Endothelial cell of umbilical vein (primary cell): ENCODE measurements around the gene HYOU1. TPM values are rescaled to one million over a fixed set of nuclear protein-coding genes. Genes with fewer than 3 reads are reported as not detected.

Source experiments
- BruUV-seq: library from RNA; stranded (reverse); fragments of 400-500 nt; replicated peaks from 2 replicates; lab custom pipeline; 2021; lab: Mats Ljungman, UMichigan
- CTCF ChIA-PET: fragments of 300-600, 350-600 bp; sonication (Branson Sonifier 250); formaldehyde crosslinking; loops from one replicate; lab custom pipeline; 2021; ENCODE audit warnings: antibody characterized with exemption, inconsistent platforms; lab: Charles Lee
- POLR2A ChIA-PET: fragments of 300-600, 350-600 bp; sonication (Branson Sonifier 250); formaldehyde crosslinking; loops from one replicate; lab custom pipeline; 2021; ENCODE audit warnings: antibody characterized with exemption, inconsistent platforms; lab: Charles Lee
- DNase-seq: peaks from one replicate; pipeline ENCODE4 v3.0.0-alpha.2; 2011; ENCODE audit warnings: low read depth, low spot score
- FAIRE-seq: peaks from 2 replicates; lab custom pipeline; 2011; peaks lifted over from hg19 to GRCh38; lab: Jason Lieb, UNC
- H2AFZ ChIP-seq: 2 replicates; pipeline ENCODE4 v1.6.0; 2012; ENCODE audit warnings: low read depth, low read length, control low read depth, inconsistent platforms
- H3K27ac ChIP-seq: 2 replicates; pipeline ENCODE4 v1.5.1; 2011; ENCODE audit warnings: low read depth, mild to moderate bottlenecking, control low read depth, low read length, moderate library complexity; ENCODE audit not compliant: insufficient read depth
- H3K27me3 ChIP-seq, 2 experiments: 2 replicates each; pipeline versions ENCODE4 v1.6.0 to v1.6.1; 2011; ENCODE audit warnings: low read length in 2 of 2, mixed read lengths in 1 of 2; ENCODE audit not compliant: control insufficient read depth in 2 of 2, insufficient read depth in 2 of 2
- H3K36me3 ChIP-seq, 2 experiments: 2 replicates in 1 of 2; 3 replicates in 1 of 2; pipeline ENCODE4 v1.5.1; 2011; ENCODE audit warnings: low read length in 2 of 2, mild to moderate bottlenecking in 1 of 2, moderate library complexity in 1 of 2; ENCODE audit not compliant: control insufficient read depth in 2 of 2, insufficient read depth in 2 of 2; ENCODE audit errors: extremely low read depth in 1 of 2
- H3K4me1 ChIP-seq: 3 replicates; pipeline ENCODE4 v1.5.1; 2011; ENCODE audit warnings: mild to moderate bottlenecking, low read length; ENCODE audit not compliant: control insufficient read depth, insufficient read depth; ENCODE audit errors: extremely low read depth
- H3K4me2 ChIP-seq: 2 replicates; pipeline ENCODE4 v1.6.1; 2011; ENCODE audit warnings: low read length, control low read depth, mixed read lengths; ENCODE audit not compliant: insufficient read depth
- H3K4me3 ChIP-seq, 3 experiments: fragments of 200-600 bp in 1 of 3; sonication (generic), shearing (Covaris generic) in 1 of 3; replicated peaks in 1 of 3; 2 replicates each; pipeline ENCODE4 v1.5.1; 2011 to 2016; ENCODE audit warnings: control low read depth in 3 of 3, low read length in 3 of 3, mild to moderate bottlenecking in 2 of 3, inconsistent platforms in 1 of 3, low read depth in 1 of 3, moderate library complexity in 1 of 3; ENCODE audit not compliant: insufficient read depth in 1 of 3
- H3K79me2 ChIP-seq: 2 replicates; pipeline ENCODE4 v1.6.0; 2012; ENCODE audit warnings: low read length, inconsistent platforms; ENCODE audit not compliant: control insufficient read depth, insufficient read depth
- H3K9ac ChIP-seq: replicated peaks from 2 replicates; pipeline ENCODE3; 2011; ENCODE audit warnings: low read length, control low read depth; ENCODE audit not compliant: insufficient read depth; ENCODE audit errors: extremely low read depth
- H3K9me1 ChIP-seq: replicated peaks from 3 replicates; pipeline ENCODE4 v1.6.0; 2011; ENCODE audit warnings: mild to moderate bottlenecking, low read length; ENCODE audit not compliant: control insufficient read depth, insufficient read depth; ENCODE audit errors: extremely low read depth
- H3K9me3 ChIP-seq: replicated peaks from 2 replicates; pipeline ENCODE4 v1.5.1; 2012; ENCODE audit warnings: low read length, inconsistent platforms; ENCODE audit not compliant: control insufficient read depth, insufficient read depth
- H4K20me1 ChIP-seq: replicated peaks from 2 replicates; pipeline ENCODE3; 2011; ENCODE audit warnings: mild to moderate bottlenecking, low read length; ENCODE audit not compliant: control insufficient read depth, insufficient read depth; ENCODE audit errors: extremely low read depth
- CTCF ChIP-seq, 2 donors: IDR thresholded peaks; 1 replicate in 1 of 2; 2 replicates in 1 of 2; pipeline ENCODE4 v1.5.1; 2011; ENCODE audit warnings: low read length in 2 of 2, mild to moderate bottlenecking in 2 of 2, moderate library complexity in 2 of 2, control low read depth in 1 of 2, inconsistent platforms in 1 of 2, low read depth in 1 of 2; ENCODE audit not compliant: insufficient read depth in 1 of 2; ENCODE audit errors: extremely low read depth in 1 of 2
- EZH2 ChIP-seq: IDR thresholded peaks from 2 replicates; pipeline ENCODE4 v1.6.1; 2012; ENCODE audit warnings: borderline replicate concordance, low read depth, mild to moderate bottlenecking, moderate library complexity, low read length, inconsistent platforms; ENCODE audit not compliant: severe bottlenecking
- FOS ChIP-seq: IDR thresholded peaks from 2 replicates; pipeline ENCODE4 v1.6.1; 2011; ENCODE audit warnings: mild to moderate bottlenecking, low read length, moderate library complexity, borderline replicate concordance; ENCODE audit not compliant: insufficient read depth
- GATA2 ChIP-seq: IDR thresholded peaks from 2 replicates; pipeline ENCODE4 v1.7.0; 2011; ENCODE audit warnings: low read depth, mild to moderate bottlenecking, moderate library complexity, mixed read lengths, low read length; ENCODE audit not compliant: insufficient read length, insufficient read depth
- JUN ChIP-seq: IDR thresholded peaks from 2 replicates; pipeline ENCODE4 v1.6.1; 2011; ENCODE audit warnings: borderline replicate concordance, low read depth; ENCODE audit not compliant: insufficient read length, insufficient read depth
- MYC ChIP-seq: IDR thresholded peaks from one replicate; pipeline ENCODE4 v1.6.1; 2011; ENCODE audit warnings: mild to moderate bottlenecking, low read depth, low read length
- POLR2A ChIP-seq: IDR thresholded peaks from 2 replicates; pipeline ENCODE4 v1.6.1; 2012; ENCODE audit warnings: low read depth, mild to moderate bottlenecking, control low read depth, low read length
- POLR2AphosphoS5 ChIP-seq: IDR thresholded peaks from 2 replicates; pipeline ENCODE4 v1.6.1; 2012; ENCODE audit warnings: low read depth, mild to moderate bottlenecking, control low read depth, low read length, moderate library complexity; ENCODE audit not compliant: insufficient read depth
- dilution Hi-C: fragments of 300-500 bp; cut with MboI; formaldehyde crosslinking; loops from one replicate; pipeline ENCODE4 v1.15.0; 2019; ENCODE audit warnings: low sequenced_read_pairs; ENCODE audit not compliant: extremely low pct_ligation_motif_present
- intact Hi-C: fragments of 100-400 bp; cut with micrococcal nuclease; formaldehyde crosslinking; loops from one replicate; pipeline ENCODE4 v1.10.0; 2022
- polyA plus RNA-seq, 4 experiments: library from polyadenylated mRNA; depleted of rRNA in 3 of 4; stranded (reverse) in 3 of 4; unstranded in 1 of 4; fragments of >200 nt; gene quantifications; 2 replicates each; pipeline versions ENCODE4 v1.2.1 to v1.2.3, GENCODE V29; 2011 to 2012; ENCODE audit warnings: missing spikeins in 1 of 4
- total RNA-seq: library from RNA; stranded (reverse); gene quantifications from 2 replicates; pipeline ENCODE4 v1.2.3, GENCODE V29; 2021
- TF ChIP-seq, protein P1 (sequence below): IDR thresholded peaks from 2 replicates; pipeline ENCODE4 v1.6.1; 2011; ENCODE audit not compliant: insufficient read depth, insufficient read length

HYOU1 gene
- total and polyA plus RNA-seq, 2 donors (not counting 3 experiments of a cell fraction or from before 2014, with no cell fraction given) = 302 to 318 TPM

- Histone ChIP-seq H3K36me3 (peaks cover 19 to 21% of the 10 kb centered on the region in 2 experiments), H3K9me3 (no peaks in the 10 kb centered on the region), H3K9me1 (no peaks in the 10 kb centered on the region), H3K4me1 (peaks cover 2% of the 10 kb centered on the region), H3K27me3 (no peaks in the 10 kb centered on the region), H3K4me3 (no peak overlapping the region), H3K27ac (no peak overlapping the region), H3K9ac (no peak overlapping the region), H3K79me2 (peaks cover 13% of the 10 kb centered on the region), H4K20me1 (no peaks in the 10 kb centered on the region), H3K4me2 (no peak overlapping the region), H2AFZ (no peak overlapping the region)
- DNase-seq (no peak), FAIRE-seq (no peak)
- intact Hi-C loops = no loop called here
- TF ChIP-seq POLR2A = no peak
- TF ChIP-seq, protein P1, sequence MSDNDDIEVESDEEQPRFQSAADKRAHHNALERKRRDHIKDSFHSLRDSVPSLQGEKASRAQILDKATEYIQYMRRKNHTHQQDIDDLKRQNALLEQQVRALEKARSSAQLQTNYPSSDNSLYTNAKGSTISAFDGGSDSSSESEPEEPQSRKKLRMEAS = no peak
- no peak for TF ChIP-seq POLR2AphosphoS5
- TF ChIP-seq CTCF (IDR thresholded peaks at IDR 0.05; ENCODE audit: extremely low read depth in 1 of 2, insufficient read depth in 1 of 2, low read depth in 1 of 2, low read length in 2 of 2) = no peak
- TF ChIP-seq GATA2 = no peak
- TF ChIP-seq FOS = no peak
- TF ChIP-seq JUN = no peak
- no peak for TF ChIP-seq MYC
- no peak for TF ChIP-seq EZH2
- ChIA-PET CTCF (interaction anchor here (0.6 to 1.0 kb wide), 3 partner anchors 8 to 385 kb away, joined by 3 read pairs; partner anchors contain the start of gene CENATAC), POLR2A (no interaction called here)
- no TSS peak for BruUV-seq
- dilution Hi-C loops = no loop called here
Measured at GRCh38 chr11:119011476-119012053, 45.4 kb downstream of the HYOU1 start.
